Right cardiac atrium (tissue), 5 donors: Measurements from ENCODE around the gene PRSS23. TPM values are rescaled to one million over a fixed set of nuclear protein-coding genes. Genes with fewer than 3 reads are reported as not detected.

Experiments used
- ATAC-seq, 2 donors: fragments of 200-7000 bp; cut with Tn5 transposase; one replicate each; pipeline versions ENCODE4 v1.8.0 to v1.9.1; 2020; ENCODE audit warnings: moderate library complexity in 2 of 2, mild to moderate bottlenecking in 1 of 2
- DNase-seq, 3 donors: peaks; one replicate each; pipeline ENCODE4 v3.0.0-alpha.2; 2020
- H3K27ac ChIP-seq: one replicate; pipeline ENCODE4 v1.5.1; 2013; ENCODE audit warnings: mild to moderate bottlenecking, low read length, control low read depth, moderate library complexity
- H3K27me3 ChIP-seq: one replicate; pipeline ENCODE4 v1.6.1; 2013; ENCODE audit not compliant: control insufficient read depth, insufficient read depth
- H3K4me1 ChIP-seq: one replicate; pipeline ENCODE4 v1.6.1; 2013; ENCODE audit warnings: low read length; ENCODE audit not compliant: control insufficient read depth, insufficient read depth
- H3K4me3 ChIP-seq: one replicate; pipeline ENCODE4 v1.5.1; 2013; ENCODE audit warnings: low read length, control low read depth
- H3K9me3 ChIP-seq: one replicate; pipeline ENCODE4 v1.6.1; 2013; ENCODE audit warnings: low read length; ENCODE audit not compliant: control insufficient read depth
- WGBS: extraction: QIAGEN DNeasy Blood & Tissue Kit; methylation state at CpG from one replicate; pipeline ENCODE4 v1.1.7; 2013; 5-methylcytosine and 5-hydroxymethylcytosine counted together
- intact Hi-C, 4 donors: fragments of 100-400 bp; cut with DNase I; formaldehyde crosslinking; loops; one replicate each; pipeline versions ENCODE4 v1.11.0 to v1.14.0; 2022 to 2023
- polyA plus RNA-seq: library from polyadenylated mRNA; stranded (reverse); fragments of 200-250 nt; gene quantifications from one replicate; pipeline ENCODE4 v1.2.3, GENCODE V29; 2013
- total RNA-seq, 4 donors: library from RNA; stranded (reverse); fragmentation: NEBNext Ultra II Directional; extraction: Animal tissue kit (Norgen Biotek cat#: 25700); gene quantifications; one replicate each; pipeline ENCODE4 v1.2.1, GENCODE V29; 2021
- donor health status: healthy with polysubstance abuse.
- donor health status: DM: no; HTN: yes; CAD: no.
- donor health status: DM: no; HTN: no; CAD: no.
- donor health status: DM: no; HTN: yes; CAD: no; lungs with severe emphysema.
- donor health status: DM: yes; HTN: yes; CAD: no.

The PRSS23 gene
- total and polyA plus RNA-seq, 5 donors: 14.5 to 79.9 (median 27.4) TPM

DNA sequence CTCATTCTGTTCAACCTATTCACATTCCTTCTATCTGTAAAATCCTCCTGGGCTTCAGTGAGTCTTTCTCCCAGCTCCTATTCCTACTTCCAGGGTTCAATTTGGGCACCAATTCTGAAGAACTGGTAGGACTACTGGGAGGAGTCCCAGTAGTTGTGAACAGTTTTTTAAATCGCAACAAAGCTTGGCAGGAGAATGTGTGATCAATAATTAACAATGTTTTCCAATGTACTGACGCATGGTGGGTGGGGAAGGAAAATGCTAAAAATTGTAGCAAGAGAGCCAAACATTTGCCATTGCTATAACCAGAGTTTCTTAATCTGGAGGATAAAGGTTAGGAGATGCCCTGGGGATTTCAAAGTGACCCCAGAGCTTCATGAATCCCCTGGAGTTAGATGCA is 27.3 kb upstream of the PRSS23 start:
- H3K4me3 ChIP-seq: no peak overlapping the region
- no peak overlapping the region for H3K27ac ChIP-seq
- H3K9me3 ChIP-seq: no peaks in the 10 kb centered on the region
- no peaks in the 10 kb centered on the region for H3K4me1 ChIP-seq
- ATAC-seq (no peak), DNase-seq (no peak)
- intact Hi-C loops: no loop called here
- no peaks in the 10 kb centered on the region for H3K27me3 ChIP-seq
- 97% methylated on average over 2 of the region's 2 CpGs for WGBS

DNA sequence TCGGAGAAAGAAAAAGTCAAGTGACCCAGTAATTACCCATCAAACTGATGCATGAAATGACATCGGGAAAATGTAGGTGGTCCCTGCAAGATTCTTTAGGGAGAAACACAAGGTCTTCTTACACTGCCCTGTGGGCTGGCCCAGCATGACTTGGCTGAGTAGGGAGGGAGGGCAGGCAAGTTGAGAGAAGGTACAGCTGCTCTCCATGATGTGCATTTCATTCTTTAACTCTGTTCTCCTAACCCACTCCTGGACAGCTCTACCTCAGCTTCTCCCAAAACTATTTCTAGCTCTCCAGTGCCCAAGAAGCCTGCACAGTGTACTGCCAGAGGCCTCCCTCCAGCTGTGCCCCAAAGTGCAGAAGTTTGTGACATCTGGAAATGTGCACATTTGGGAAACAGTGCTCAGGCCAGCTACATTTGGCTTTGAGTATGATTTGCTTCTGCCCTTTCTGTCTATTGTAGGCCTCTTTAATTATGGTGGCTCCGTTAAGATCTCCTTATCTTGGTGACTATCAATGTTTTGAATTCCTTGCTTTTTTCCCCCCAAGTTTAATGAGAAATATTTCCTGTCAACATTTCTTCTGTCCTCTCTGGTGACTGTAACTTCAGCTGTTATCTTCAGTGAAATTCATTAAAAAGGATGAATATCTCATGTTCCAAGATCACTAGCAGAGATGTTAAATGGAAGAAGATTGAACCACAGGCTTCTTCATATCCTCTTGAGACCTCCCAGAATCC is 26.7 kb upstream of the PRSS23 start:
- Histone ChIP-seq H3K9me3 (no peaks in the 10 kb centered on the region), H3K4me1 (no peaks in the 10 kb centered on the region), H3K27me3 (no peaks in the 10 kb centered on the region), H3K27ac (no peak overlapping the region), H3K4me3 (no peak overlapping the region)
- ATAC-seq: no peak
- 72% methylated on average over 3 of the region's 3 CpGs for WGBS
- no peak for DNase-seq
- intact Hi-C loops: no loop called here

DNA sequence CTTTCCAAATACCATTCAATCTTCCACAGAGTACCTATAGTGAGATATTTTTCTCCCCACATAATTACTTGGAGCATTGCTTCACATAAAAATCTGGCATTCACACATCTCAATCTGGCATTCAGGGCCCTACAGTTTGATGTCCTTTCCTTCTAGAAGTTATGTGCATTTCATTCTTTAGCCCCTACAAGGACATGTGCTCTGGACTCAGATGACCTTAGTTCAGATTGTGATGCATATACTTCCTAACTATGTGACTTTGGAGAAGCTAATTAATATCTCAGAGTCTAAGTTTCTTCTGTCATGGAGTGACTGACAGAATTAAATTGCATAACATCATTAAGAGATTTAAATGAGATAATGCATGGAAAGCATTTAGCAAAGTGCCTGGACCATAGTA is 25.9 kb upstream of the PRSS23 start:
- DNase-seq: no peak
- Histone ChIP-seq H3K4me3 (no peak overlapping the region), H3K27me3 (no peaks in the 10 kb centered on the region), H3K9me3 (no peaks in the 10 kb centered on the region), H3K27ac (no peak overlapping the region), H3K4me1 (no peaks in the 10 kb centered on the region)
- intact Hi-C loops: no loop called here
- ATAC-seq: no peak

DNA sequence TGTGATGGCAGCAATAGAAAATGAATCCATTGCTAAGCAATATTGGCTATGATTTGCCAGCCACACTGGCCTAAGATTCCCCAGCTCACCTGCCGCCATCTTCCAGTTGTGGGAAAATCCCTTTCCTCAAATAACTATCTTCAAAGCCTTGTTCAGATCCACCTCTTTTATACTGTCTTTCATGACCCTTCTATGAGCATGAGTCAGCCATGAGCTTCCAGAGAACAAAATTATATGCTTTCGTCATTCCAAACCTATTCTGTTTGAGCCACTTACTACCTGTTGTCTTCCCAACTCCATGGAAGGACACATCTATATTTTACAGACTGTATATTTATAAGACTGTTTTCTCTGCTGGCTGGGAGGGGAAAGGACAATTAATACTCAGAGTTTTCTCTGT is 25.0 kb upstream of the PRSS23 start:
- H3K27me3 ChIP-seq: no peaks in the 10 kb centered on the region
- H3K27ac ChIP-seq: no peak overlapping the region
- no peaks in the 10 kb centered on the region for H3K9me3 ChIP-seq
- ATAC-seq (no peak), DNase-seq (no peak)
- no peak overlapping the region for H3K4me3 ChIP-seq
- 96% methylated on average over 2 of the region's 2 CpGs for WGBS
- intact Hi-C loops: no loop called here
- no peaks in the 10 kb centered on the region for H3K4me1 ChIP-seq

DNA sequence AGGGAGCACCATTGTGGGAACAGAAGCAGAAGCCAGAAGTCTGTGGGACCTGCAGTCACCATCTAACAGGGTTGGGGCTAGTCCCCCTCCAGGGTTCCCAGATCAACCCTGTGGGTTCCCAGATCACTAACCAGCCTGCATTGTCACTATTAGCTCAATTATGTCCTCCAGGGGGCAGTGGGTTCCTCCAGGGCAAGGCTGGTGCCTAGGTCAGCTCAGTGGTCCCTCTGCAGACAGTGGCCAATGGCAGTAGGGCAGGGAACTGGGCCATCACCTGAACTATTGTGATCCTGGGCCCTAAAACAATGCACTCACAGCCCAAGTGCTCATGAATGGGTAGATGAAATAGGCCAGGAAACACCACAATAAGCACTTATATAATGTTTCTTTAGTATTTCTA is 18.8 kb upstream of the PRSS23 start:
- Histone ChIP-seq H3K4me1 (no peaks in the 10 kb centered on the region), H3K27ac (no peak overlapping the region), H3K9me3 (no peaks in the 10 kb centered on the region), H3K4me3 (no peak overlapping the region), H3K27me3 (no peaks in the 10 kb centered on the region)
- intact Hi-C loops: no loop called here
- ATAC-seq: no peak
- no peak for DNase-seq

DNA sequence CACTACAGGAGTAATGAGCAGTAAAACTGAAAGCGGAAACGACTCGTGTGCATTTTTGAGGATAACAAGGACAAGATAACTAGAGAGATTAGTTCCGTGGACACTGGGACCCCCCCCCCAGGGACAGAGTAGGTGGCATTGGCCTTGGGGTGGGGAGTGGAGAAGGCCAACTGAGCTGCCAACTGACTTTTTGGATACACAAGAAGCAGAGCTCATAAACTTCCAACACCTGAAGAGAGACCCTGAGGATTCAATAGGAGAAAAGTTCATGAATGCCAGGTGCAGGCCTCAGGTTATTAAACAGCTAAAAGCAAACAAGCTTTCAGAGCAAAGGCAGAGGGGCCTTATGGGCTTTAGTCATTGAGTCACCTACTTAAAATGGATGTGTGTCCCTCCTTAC is 17.6 kb upstream of the PRSS23 start:
- ATAC-seq (no peak), DNase-seq (no peak)
- 79% methylated on average over 4 of the region's 4 CpGs for WGBS
- H3K9me3 ChIP-seq: no peaks in the 10 kb centered on the region
- no peaks in the 10 kb centered on the region for H3K4me1 ChIP-seq
- no peak overlapping the region for H3K4me3 ChIP-seq
- H3K27ac ChIP-seq: no peak overlapping the region
- intact Hi-C loops: no loop called here
- H3K27me3 ChIP-seq: no peaks in the 10 kb centered on the region

DNA sequence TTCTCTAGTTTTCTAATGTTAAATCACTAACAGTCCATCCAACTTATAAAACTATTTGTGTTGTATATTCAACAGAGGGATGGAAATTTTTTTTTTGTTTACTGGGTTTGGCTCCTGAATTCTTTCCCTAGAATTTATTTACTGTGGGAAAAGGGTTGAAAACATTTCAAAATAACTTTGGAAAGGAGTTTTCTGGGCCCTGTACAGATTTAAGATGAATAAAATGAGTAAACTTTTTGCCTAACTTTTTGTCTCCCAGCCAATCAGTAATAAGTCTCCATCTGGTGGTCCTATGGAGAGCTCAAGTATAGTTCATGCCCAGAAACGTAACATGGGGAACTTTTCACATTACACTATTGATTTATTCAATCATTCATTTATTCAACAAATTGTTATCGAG is 16.7 kb upstream of the PRSS23 start:
- ATAC-seq (no peak), DNase-seq (no peak)
- WGBS: 72% methylated on average over 2 of the region's 2 CpGs
- Histone ChIP-seq H3K4me3 (no peak overlapping the region), H3K27me3 (no peaks in the 10 kb centered on the region), H3K27ac (no peak overlapping the region), H3K9me3 (no peaks in the 10 kb centered on the region), H3K4me1 (no peaks in the 10 kb centered on the region)
- intact Hi-C loops: no loop called here

DNA sequence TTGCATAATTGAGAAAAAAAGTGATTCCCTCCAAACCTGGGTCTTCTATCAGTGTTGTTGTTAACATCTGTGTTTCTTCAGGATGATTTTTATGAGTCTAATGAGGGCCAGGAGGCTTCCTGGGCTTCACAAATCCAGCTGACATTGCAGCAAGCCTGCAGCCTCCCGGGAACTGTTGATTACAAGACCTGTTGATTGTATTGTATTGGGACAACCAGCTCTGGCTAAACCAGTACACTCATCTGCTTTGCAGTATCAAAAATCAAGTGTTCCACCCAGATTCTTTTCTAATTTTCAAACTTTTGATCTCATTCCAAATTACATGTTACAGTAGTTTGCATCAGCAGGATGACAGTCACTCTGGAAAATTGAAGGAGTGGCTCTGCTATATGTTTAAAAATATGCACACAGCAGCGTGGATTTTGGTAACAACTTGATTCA is 16.1 kb upstream of the PRSS23 start:
- no peaks in the 10 kb centered on the region for H3K27me3 ChIP-seq
- H3K4me3 ChIP-seq: no peak overlapping the region
- DNase-seq: no peak
- H3K9me3 ChIP-seq: no peaks in the 10 kb centered on the region
- intact Hi-C loops: no loop called here
- H3K4me1 ChIP-seq: no peaks in the 10 kb centered on the region
- 80% methylated on average over 2 of the region's 2 CpGs for WGBS
- no peak for ATAC-seq
- no peak overlapping the region for H3K27ac ChIP-seq

DNA sequence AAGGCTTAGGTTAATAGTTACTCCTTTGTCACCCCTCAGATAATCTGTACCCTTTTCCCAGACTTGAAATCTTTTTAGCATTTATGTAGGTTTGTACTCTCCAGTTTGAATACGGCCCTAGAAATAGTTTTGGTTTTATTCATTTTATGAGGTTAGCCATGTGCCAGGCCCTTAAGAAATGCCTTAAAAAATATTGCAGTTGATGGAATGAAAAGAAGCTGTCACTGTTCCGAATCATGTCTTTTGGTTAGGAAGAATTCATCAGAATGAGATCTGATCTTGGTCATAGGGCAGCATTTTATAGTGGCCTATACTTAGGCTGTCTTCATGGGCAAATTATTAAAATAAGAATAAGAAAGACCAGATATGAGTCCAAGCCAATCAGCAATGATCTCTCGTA is 14.8 kb upstream of the PRSS23 start:
- H3K27ac ChIP-seq: no peak overlapping the region
- H3K9me3 ChIP-seq: no peaks in the 10 kb centered on the region
- no peak for DNase-seq
- H3K27me3 ChIP-seq: no peaks in the 10 kb centered on the region
- no peak overlapping the region for H3K4me3 ChIP-seq
- 90% methylated on average over 3 of the region's 3 CpGs for WGBS
- intact Hi-C loops: no loop called here
- ATAC-seq: no peak
- no peaks in the 10 kb centered on the region for H3K4me1 ChIP-seq

DNA sequence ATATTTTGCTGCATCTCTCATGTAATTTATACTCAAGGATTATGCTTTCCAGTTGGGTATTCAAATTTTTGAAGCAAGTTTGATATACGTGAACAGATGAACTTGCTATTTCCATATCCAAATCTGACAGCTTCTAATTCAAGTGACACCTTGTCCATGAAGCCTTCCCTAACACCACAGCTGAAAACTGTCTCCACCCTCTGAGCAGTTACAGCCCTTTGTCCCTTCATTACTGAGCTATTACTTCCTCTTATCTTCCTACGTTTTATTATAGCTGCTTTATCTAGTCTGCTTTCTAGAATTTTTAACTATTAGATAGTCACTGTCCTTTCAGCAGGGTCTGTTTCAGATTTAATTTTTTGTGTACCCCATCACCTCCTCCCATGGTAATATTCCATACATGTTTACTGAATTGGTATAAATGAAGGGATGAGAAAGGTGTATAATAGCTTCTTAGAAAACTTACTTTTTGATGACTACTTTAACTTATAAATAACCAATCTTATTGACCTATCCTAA is 13.3 kb upstream of the PRSS23 start:
- H3K4me1 ChIP-seq: no peaks in the 10 kb centered on the region
- H3K27ac ChIP-seq: no peak overlapping the region
- intact Hi-C loops: no loop called here
- H3K4me3 ChIP-seq: no peak overlapping the region
- ATAC-seq (no peak), DNase-seq (no peak)
- no peaks in the 10 kb centered on the region for H3K9me3 ChIP-seq
- 36% methylated on average over 2 of the region's 2 CpGs for WGBS
- no peaks in the 10 kb centered on the region for H3K27me3 ChIP-seq

DNA sequence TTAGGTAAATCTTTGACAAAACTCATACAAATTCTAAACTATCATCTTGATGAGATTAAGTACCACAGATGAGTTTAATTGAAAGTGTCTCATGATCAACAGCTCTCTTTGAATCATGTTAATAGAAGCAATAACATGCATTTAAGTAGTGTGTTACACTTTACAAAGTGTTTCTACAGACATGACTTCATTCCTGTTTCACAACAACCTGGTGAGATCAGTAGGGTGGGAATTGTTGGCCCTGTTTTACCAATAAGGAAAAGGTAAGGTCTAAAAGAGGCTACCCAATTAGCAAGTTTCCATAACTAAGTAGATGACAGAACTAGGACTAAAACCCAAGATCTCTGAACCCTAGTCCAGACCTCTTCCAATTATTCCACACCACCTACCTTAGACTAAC is 12.7 kb upstream of the PRSS23 start:
- intact Hi-C loops: no loop called here
- DNase-seq (no peak), ATAC-seq (no peak)
- no peaks in the 10 kb centered on the region for H3K9me3 ChIP-seq
- H3K4me3 ChIP-seq: no peak overlapping the region
- no peak overlapping the region for H3K27ac ChIP-seq
- H3K4me1 ChIP-seq: no peaks in the 10 kb centered on the region
- no peaks in the 10 kb centered on the region for H3K27me3 ChIP-seq

DNA sequence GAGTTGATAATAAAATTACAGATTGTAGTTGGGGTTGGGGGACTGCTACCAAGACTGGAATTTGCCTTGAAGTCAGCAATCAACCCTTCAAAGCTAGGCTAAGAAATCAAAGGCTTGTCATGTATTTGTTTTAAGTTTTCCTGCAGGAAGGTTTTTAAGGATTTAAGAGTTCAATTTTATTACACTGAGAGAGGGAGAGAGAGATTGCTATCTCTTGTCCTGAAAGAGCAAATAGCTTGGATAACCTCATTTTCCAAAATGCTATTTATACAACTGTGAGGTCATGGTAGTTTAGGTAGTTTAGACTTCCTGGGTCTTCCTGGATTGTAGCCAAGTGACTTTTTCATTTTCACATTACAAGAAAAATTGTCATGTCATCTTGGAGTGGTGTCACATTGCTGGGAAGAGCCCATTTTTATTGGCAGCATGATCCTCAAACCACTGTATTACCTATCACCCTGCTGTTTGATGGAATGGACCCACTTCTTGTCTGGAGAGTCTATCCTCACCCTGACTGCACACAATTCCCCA is 10.1 kb upstream of the PRSS23 start:
- ATAC-seq: no peak
- Histone ChIP-seq H3K4me1 (no peaks in the 10 kb centered on the region), H3K4me3 (no peak overlapping the region), H3K27me3 (no peaks in the 10 kb centered on the region), H3K9me3 (no peaks in the 10 kb centered on the region), H3K27ac (no peak overlapping the region)
- intact Hi-C loops: no loop called here
- DNase-seq: no peak
